AG08396 (cell line): ENCODE measurements around the gene RLBP1.

Source experiments
- DNase-seq: peaks from one replicate; pipeline ENCODE4 v3.0.0; 2012; ENCODE audit warnings: low spot score, mixed read lengths

RLBP1 gene

DNA sequence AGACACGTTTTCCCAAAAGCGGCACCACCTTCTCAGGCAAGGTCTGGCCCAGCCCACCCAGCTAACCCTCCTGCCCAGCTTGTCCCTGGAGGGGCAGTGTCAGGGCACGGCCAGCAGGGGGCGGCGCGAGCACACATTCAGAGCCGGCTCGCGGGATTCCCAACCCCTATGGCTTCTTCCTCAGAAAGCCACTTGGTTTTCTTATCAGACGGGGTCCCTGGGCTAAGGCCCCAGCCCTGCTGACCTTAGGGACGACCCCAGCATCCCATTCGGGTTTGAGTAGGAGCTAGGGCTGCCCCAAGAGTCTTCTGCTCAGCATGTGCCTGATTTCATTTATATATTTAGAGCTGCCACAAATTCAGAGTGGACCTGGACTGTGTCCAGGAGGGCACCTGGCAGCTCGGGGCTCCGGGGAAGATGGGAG, 14.5 kb downstream of the RLBP1 start:
- DNase-seq: peak; percentile 90

DNA sequence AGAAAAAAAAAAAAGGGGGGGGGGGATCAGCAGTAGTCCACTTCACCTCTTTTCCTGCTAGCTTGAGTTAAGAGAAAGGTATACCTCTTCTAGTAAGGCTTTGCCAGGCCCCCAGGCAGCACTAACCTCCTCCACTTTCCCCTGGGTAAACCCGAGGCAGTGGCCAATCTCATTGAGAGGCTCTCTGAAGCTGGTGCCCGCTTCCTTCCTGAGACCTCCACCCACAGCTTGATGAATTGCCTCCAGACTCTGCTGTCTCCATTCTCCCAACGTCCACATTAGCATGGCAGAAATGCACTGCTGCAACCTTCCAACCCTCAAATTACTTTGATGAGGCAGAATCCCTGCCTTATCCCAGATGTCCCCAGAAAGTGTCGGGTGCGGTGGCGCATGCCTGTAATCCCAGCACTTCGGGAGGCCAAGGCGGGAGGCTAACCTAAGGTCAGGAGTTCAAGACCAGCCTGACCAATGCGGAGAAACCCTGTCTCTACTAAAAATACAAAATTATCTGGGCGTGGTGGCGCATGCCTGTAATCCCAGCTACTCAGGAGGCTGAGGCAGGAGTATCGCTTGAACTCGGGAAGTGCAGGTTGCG, 15.3 kb downstream of the RLBP1 start:
- no peak for DNase-seq

DNA sequence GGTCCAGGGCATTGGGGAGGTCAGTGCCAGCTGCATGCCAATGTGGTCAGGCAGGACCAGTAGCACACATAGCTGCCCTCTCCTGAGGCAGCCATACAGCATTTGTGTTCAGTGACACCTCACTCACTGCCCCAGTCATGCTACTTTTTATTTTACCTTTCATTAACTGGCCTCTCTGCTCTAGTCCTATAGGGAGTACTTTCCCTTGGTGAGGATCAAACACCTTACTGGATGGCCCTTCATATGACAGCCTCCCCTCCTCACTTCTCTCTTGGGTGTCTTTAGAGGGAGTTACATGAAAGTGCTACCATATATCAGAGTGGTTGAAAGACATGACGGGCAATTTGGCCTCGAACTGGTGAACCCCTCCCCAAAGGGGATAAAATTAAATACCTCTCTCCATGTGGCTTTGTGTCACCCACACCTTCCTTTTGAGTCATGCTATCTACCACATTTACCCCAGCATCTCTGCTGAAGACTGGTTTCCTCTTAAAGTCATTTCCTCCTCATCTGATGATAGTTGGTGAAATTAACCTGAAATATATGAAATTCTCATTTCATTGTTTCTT, 17.6 kb downstream of the RLBP1 start:
- no peak for DNase-seq

DNA sequence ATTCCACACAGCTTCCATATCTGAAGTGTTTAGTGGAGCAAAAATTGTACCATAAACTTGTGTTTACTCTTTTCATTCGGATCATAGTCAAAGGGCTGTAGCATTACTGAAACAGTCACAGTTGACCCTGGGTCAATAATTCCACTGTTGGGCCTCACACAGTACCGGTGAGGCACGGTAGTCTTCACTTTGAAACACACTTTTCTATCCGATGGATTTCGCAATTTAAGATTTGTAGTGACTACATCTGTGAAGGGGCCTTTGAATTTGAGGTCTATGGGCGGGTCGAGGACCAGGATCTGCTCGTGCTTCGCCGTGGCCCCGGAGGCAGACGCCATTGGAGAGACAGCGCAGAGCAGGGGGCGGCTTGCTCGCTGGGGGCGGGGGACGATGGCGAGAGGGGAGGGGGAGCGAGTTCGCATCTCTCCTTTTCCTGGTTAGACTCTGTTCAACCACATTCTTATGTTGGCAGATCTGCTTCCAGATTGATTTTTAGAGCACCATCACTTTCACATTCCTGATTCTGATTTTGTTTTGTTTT, 19.8 kb downstream of the RLBP1 start:
- DNase-seq: no peak

DNA sequence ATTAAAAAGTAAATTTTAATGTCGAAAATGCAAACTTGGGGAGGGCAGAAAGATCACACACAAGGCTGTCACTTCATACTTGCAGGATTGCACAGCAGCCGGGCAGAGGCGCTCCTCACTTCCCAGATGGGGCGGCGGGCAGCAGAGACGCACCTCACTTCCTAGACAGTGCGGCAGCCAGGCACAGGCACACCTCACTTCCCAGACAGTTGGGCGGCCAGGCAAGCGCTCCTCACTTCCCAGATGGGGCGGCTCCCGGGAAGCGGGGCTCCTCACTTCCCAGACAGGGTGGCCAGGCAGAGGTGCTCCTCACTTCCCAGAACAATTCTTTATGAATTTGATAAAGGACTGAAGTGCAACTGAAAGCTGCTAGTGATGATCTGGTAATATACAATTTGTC, 21.2 kb downstream of the RLBP1 start:
- no peak for DNase-seq

DNA sequence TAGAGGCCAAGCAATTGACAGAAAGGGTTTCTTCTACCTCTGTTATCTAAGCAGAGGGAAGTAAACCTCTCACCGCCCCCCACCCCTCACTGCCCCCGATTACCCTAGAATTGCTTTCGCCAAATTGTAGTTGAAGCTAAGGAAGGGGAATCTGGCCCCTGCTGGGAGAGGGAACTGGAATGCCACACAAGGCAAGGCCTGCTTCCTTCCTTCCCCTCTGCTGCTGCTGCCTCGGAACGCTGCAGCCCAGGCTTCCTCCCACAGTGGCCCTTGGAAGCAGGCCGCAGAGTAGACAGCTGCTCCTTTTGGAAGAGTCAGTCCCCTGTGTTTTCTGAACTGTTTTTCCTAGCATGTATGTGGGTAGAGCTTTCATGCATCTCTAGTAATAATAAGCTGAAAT, 21.6 kb downstream of the RLBP1 start:
- no peak for DNase-seq

DNA sequence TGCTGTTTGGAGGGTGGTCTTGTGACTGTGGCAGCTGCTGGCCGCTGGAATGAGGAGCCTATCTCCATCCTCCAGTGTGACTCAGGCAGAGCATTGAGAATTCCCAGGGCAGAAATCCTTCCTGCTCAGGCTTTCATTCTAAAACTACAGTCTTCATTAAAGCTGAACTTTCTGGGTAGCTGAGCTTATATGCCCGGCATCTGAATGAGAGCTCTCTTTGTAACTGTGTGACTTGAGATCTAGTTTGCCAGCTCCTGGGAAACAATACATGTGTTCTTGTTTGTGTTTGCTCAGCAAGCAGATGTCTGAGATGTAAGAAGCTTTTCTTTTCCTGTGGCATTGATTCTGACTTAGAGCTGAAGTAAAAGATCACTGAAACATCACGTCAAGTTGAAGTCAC, 22.4 kb downstream of the RLBP1 start:
- DNase-seq: no peak

DNA sequence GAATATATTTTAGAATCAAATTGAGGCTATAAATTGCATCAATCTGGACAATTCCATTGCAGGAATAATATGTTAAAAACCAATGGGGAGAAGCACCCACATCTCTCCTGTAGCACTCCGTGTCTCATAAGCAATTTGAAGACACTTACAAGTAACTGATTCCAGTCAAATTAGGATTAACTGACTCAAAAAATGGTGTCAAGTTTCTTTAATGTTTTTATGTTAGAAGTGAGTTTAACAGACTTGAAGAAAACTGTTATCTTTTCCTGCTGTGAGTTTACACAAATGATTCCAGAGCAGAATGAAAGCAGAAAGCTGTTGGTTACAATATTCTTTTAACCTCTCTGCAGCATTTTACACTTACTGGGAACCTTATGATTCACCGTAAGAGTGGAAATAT, 23.2 kb downstream of the RLBP1 start:
- no peak for DNase-seq

DNA sequence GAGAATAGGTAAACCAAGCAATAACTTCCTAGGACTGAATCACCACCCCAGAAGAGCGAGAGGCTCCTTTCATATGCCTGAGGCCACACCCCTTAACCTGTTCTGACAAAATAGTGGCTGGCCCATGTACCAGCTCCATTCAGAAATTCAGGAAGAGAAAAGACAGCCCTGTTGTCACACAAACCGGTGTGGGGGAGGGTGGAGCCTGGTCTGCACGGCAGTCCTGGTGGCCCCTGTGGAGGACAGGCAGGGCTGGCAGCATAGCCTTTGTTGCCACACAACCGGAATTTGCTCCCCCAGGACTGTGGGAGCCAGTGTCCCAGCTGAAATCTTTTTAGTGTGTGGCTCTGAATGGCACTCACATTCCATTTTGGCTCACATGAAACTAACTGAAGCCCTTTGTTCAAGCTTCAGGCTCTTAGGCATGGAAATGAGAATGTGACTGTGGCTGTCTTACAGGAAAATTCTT, 23.8 kb downstream of the RLBP1 start:
- no peak for DNase-seq

DNA sequence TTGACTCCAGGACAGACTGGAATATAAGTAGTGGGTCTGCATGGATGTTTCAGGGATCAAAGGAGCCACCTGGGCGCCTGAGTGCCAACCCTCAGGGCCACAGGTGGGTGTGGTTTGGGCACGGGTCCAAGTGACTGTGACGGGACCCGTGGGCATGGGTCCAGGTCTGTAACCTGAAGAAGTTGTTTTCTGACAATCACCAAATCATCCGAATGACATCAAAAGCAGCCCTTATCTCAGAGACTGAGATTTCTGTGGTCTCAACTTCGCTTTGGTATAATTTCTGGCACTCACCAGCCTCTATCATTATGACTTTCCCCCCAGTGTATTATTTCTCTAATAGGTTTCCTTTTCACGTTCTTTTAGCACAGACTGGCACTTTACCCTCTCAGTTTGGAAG, 24.4 kb downstream of the RLBP1 start:
- no peak for DNase-seq

DNA sequence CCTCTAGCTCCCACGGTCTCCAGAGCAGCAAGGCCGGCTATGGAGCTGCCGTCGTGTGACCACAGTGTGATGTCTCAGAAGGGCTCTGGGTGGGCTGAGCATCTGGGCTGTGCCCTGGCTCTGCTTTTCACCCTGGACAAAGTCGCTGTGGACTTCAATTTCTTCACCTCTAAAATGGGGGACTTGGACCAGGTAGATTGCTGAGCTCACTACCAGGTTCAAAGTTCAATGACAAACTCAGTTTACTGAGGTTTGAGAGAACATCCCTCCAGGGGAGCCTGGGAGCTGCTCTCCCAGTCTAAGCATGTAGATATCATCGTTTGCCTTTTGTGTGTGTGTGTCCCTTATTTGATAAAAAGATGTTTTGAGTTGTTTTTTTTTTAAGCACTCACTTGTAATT, 25.1 kb downstream of the RLBP1 start:
- no peak for DNase-seq

DNA sequence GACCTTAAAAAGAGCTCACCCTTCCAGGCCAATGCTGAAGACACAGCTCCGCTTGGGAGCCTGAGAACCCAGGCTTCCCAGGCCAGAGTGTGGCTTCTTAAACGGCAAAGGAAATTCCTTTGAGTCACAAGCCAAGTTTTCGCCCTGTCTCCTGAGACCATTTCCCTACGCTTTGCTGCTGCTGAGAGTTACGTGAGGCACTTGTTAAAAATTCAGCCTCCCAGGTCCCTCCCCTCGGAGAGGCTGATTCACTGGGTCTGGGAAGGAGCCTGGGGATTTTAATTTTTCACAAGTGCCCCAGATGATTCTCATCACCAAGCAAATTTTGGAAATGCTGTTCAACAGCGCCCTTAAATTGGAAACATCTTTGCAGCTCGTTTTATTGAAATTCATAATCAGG, 25.5 kb downstream of the RLBP1 start:
- no peak for DNase-seq

DNA sequence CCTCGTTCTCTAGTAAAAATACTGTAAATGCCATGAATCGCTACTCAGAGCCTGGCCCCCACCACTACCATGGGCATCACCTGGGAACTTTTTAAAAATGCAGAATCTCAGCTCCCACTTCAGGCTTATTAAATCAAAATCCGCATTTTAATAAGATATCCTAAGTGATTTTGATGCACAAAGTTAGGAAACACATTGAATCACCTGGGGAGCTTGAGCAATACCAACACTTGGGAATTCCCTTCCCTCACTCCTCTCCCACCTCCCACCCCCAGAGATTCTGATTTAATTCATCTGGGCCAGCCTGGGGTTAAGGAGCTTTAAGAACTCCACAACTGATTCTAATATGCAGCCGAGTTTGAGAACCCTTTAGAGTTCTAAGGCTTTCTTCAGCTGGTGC, 26.8 kb downstream of the RLBP1 start:
- DNase-seq: no peak

DNA sequence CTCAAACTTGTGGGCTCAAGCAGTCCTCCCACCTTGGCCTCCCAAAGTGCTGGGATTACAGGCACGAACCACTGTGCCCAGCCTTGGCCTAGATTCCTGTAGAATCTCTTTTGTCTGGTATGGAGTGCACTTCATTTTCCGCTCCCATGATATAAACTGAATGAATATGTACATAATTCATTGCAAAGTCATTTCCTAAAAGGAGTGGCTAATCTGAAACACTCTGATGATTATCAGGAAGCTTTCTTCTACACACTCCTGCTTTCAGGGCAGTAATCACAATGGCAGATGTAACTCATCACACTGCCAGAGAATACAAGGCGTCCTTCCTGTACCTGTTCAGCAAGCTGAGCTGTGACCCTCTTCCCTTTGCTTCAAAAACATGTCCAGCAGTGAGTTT, 28.6 kb downstream of the RLBP1 start:
- DNase-seq: no peak

DNA sequence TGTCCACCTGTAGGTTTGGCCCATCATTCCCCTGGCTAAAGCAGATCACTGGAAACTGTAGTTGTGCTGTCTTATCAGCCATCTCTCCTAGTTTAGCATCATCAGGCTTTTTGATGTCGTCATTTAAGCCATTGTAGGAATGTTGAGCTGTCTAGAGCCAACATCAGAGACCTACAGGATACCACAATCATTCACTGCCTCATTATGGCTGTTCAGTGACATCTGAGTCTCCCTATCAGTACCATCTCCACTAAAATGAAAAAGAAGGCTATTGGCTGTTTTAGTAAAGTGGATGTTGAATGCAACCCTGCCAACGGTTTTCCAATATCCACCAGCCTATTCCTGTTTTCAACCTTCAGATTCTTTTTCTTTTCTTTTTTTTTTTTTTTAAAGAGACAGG, 29.2 kb downstream of the RLBP1 start:
- DNase-seq: no peak

DNA sequence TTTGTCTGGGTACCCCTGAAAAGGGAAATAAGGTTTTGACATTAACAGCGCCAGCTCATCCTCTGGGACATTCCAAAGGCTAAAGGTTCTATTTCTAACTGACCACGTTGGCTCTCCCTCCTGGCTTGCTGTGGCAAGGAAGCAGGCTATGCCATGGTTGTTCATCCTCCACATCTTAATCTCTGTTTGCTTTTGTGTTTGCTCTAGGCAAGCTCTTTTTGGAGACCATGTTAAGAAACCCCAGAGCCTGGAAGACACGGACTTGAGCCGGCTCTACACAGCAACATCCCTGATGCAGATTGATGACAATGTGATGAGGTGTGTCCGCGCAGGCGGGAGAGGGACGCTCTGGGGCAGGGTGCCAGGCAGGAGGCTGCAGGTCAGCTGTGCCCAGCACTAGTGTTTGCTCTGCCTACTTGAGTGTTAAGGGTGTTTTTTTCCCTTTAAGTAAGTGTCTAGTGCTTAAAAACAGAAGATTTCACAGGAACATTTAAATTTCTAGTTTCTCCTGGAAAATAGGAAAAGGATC, 33.3 kb downstream of the RLBP1 start:
- DNase-seq: no peak

DNA sequence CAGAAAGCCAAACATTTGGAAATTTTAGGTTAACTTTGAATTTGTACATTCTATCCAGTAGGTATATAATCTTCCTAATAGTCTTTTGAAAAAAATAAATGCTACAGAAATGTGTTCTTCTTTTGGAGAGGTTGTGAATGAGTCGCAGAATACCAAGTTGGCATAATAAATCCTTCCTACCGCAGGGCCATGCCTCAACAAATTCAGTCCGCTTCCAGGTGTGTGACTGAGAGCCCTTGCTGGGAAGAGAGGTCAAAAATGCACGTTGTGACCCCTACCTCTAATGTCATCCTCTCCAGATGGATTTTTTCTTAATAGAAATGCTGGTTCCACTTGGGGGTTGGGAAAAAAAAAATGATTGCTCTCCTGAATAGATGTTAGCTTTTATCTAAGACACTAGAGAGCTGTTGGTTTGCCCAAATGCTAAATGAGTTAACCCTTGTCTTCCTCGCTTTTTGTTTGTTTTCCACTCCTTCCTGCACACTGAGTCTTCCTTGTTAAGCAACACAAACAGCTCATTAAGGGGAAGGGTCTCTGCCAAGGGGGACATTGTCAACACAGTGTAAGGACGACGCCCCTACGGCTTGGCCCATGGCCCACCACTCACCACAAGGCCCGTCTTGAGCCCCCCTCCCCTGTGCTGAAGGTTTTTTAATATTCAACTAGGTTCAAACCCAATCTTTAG, 33.9 kb downstream of the RLBP1 start:
- no peak for DNase-seq

DNA sequence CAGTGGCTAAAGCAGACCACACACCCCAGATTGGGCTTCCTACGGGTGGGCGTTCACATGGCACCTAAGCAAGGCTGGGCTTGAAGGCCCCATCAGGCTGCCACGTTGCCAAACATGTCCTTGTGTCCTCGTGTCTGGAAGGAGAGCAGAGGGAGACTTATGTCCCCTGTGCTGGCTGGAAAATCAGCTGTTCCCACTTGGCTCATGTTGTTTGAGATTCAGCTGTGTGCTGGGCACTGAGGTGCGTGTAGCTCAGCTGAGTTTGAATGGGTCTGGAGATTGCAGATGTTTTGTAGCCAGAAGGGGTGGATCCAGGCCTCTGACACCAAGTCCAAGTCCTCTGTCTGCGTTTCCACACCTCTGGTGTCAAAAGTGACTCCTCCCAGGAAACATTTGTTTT, 34.6 kb downstream of the RLBP1 start:
- DNase-seq: no peak

DNA sequence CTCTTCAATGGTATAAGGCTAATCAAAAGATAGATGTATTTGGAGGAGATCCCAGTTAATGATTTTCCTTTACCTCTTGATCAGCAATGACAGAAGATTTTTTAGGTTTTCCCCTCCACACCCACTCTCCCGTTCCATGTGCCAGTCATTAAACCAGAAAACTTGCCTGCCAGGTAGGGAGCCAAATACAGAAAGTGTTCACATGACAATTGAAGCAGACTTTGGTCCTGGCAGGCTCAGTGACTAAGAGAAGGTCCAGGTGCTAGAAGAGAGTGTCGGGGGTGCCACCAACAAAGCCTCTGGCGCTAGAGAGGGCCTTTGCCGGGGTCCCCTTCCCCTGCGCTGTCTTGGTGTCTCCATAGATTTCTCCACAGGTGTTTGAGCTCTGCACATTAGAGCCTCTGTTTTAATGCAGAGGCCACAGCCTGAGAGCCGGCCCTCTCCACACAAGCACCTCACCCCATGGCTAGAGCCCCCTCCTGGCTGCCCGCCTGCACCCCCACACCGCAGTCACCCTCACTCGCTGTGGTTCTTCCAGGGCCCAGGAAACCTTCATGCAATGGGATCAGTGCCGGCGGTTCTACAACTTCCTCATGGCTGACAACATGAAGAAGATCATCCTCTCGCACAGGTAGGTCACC, 36.4 kb downstream of the RLBP1 start:
- no peak for DNase-seq

DNA sequence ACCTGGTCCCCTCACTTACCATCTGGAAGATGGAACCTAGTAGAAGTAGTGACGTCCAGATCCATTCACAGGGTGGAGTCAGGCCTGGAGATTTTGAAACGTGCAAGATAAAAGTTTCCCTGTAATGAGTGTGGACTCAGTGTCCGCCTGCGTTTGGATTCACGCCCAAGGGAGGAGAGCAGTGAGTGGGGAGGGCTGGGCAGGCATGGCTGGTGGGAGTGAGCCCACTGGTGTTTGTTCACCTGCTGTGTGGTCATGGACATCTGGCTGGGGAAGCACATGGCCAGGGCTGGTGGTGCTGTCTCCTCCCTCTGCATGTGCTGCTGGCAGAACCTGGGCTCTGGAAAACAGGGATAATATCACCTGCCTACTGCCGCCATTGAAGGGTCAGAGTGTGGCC, 37.0 kb downstream of the RLBP1 start:
- no peak for DNase-seq

DNA sequence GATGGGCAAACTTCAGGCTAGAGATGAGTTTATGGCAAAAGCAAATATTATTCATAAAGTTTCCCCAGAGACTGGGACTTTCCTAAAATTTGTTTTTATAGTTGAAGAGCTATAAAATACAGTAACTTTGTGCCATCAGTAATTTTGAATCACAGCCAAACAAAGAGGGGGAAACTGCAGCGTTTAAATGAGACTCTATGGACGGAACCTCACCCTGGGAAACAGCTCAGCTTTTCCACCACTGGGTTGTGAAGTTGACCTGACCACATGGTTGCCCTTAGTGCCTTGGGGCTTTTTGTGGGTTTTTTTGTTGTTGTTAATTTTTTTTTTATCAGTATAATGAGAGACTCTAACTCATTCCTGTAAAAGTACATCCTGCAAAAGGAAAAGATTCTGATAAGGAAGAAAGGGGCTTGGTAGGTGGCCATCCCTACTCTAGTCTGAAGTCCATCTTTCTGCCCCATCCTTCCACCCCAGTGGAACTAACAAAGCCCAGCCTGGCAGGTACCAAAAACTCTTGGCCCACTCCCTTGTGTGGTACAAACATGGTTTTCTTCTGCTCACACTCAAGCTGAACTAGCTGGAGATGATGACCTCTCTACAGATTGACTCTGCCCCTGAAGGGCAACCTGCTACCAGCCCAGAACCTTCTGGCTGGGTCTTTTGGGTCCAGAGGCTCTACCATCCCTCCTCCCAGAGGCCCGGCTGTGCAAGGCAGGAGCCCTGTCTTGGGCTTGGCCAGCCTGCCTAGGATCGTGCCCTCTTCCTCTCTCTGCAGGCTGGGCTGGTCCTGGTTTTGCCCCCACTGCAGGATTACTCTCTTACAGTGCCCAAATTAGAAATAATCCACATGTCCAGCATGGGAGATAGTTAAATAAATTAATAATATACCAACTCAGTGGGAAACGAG, 41.2 kb downstream of the RLBP1 start:
- no peak for DNase-seq
